OCI-LY3 (cell line): ENCODE measurements around the gene NPLOC4.

Experiments used
- CTCF ChIP-seq: fragments of 200-600, 300-600 bp; sonication (generic); IDR thresholded peaks from 2 replicates; pipeline ENCODE4 v1.5.1; 2014; ENCODE audit warnings: antibody characterized with exemption, low read length, low read depth
- EZH2phosphoT487 ChIP-seq: fragments of 200-600 bp; shearing (Covaris generic); IDR thresholded peaks from 2 replicates; pipeline ENCODE4 v1.6.1; 2018; ENCODE audit warnings: antibody characterized with exemption, mixed run types, low read depth

GRCh38 chr17:81537856-81538555 lies 98.9 kb downstream of the NPLOC4 start:
- TF ChIP-seq CTCF: no peak
- no peak for TF ChIP-seq EZH2phosphoT487
